ENCODE data around the gene ATP6V1B1. TPM values are rescaled to one million over a fixed set of nuclear protein-coding genes. Genes with fewer than 3 reads are reported as not detected.
A peak's percentile ranks its signal among the peaks of the same experiment; 100 is the strongest.

ATP6V1B1 gene
- total and polyA plus RNA-seq, 3 experiments from 2014 or later: not detected

GRCh38 chr2:70990216-70990615, 54.5 kb downstream of the ATP6V1B1 start:
- ChIA-PET POLR2A (no interaction called here), CTCF (interaction anchor here (1.2 kb wide), 1 partner anchor 42 kb away, joined by 4 read pairs; no protein-coding TSS in a partner anchor)
- H3K4me3 Mint-ChIP-seq: peak overlapping the region in 1 of 7 donors; percentile 81
- peaks cover 15% of the 10 kb centered on the region for H3K4me1 ChIP-seq (ENCODE audit: insufficient read depth, low read length)
- no peak overlapping the region for H3K4me3 ChIP-seq (ENCODE audit: low read length)
- no peaks in the 10 kb centered on the region for H3K9me3 Mint-ChIP-seq
- H3K36me3 ChIP-seq (ENCODE audit: insufficient read depth, low read length): peaks cover 36% of the 10 kb centered on the region
- H3K27ac ChIP-seq (ENCODE audit: low read depth, low read length): no peak overlapping the region
- H3K9me3 ChIP-seq (ENCODE audit: low read length): no peaks in the 10 kb centered on the region
- no peaks in the 10 kb centered on the region for H3K27me3 Mint-ChIP-seq
- H3K27ac Mint-ChIP-seq: peak overlapping the region in 1 of 8 donors; percentile 79
- peaks cover 35 to 40% (median 37%) of the 10 kb centered on the region in 3 donors for H3K4me1 Mint-ChIP-seq
- peaks cover 3 to 76% (median 10%) of the 10 kb centered on the region in 3 donors for H3K36me3 Mint-ChIP-seq
- H3K27me3 ChIP-seq (ENCODE audit: insufficient read depth, low read length, poor library complexity, severe bottlenecking): no peaks in the 10 kb centered on the region
- no peak for DNase-seq

- Histone ChIP-seq H3K4me3 (ENCODE audit: low read length) (no peak overlapping the region), H3K4me1 (ENCODE audit: insufficient read depth, low read length) (peaks cover 21% of the 10 kb centered on the region), H3K27me3 (ENCODE audit: insufficient read depth, low read length, poor library complexity, severe bottlenecking) (no peaks in the 10 kb centered on the region), H3K9me3 (ENCODE audit: low read length) (no peaks in the 10 kb centered on the region), H3K36me3 (ENCODE audit: insufficient read depth, low read length) (peaks cover 31% of the 10 kb centered on the region), H3K27ac (ENCODE audit: low read depth, low read length) (no peak overlapping the region)
- POLR2A ChIA-PET: no interaction called here
- H3K4me1 Mint-ChIP-seq: peaks cover 36 to 42% (median 41%) of the 10 kb centered on the region in 3 donors
- DNase-seq: no peak
- H3K27ac Mint-ChIP-seq: peak overlapping the region in 2 of 8 donors; percentile 75 to 79
- H3K4me3 Mint-ChIP-seq: peak overlapping the region in 2 of 7 donors; percentile 38 to 81
- H3K9me3 Mint-ChIP-seq: no peaks in the 10 kb centered on the region
- no peaks in the 10 kb centered on the region for H3K27me3 Mint-ChIP-seq
- CTCF ChIA-PET: interaction anchor here (0.7 kb wide), 1 partner anchor 10 kb away, joined by 3 read pairs; no protein-coding TSS in a partner anchor
- H3K36me3 Mint-ChIP-seq: peaks cover 3 to 74% (median 7%) of the 10 kb centered on the region in 3 donors
These were observed 55.4 kb downstream of the ATP6V1B1 start for GRCh38 chr2:70991142-70991541.

DNA sequence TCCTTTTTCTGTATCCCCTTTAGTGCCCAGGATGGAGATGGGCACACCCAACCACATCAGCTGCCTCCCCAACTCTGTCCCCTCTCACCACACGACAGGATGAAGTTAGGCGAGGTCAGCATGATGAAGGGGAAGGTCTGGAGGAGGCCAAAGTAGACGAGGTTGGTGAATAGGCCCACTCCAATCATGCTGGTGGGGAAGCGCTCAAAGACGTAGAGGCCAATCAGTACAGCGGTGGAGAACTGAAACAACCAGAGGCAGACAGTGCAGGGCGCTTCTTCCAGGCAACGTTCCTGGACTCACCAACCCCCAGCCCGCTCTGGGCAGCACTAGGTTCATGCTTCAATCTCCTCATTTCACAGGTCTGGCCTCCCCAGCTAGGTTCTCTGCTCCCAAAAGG, 56.0 kb downstream of the ATP6V1B1 start:
- CTCF ChIA-PET: no interaction called here
- H3K36me3 Mint-ChIP-seq: peaks cover 3 to 68% (median 3%) of the 10 kb centered on the region in 3 donors
- Histone ChIP-seq H3K9me3 (ENCODE audit: low read length) (no peaks in the 10 kb centered on the region), H3K27ac (ENCODE audit: low read depth, low read length) (no peak overlapping the region), H3K4me3 (ENCODE audit: low read length) (no peak overlapping the region), H3K36me3 (ENCODE audit: insufficient read depth, low read length) (peaks cover 29% of the 10 kb centered on the region), H3K27me3 (ENCODE audit: insufficient read depth, low read length, poor library complexity, severe bottlenecking) (no peaks in the 10 kb centered on the region), H3K4me1 (ENCODE audit: insufficient read depth, low read length) (peaks cover 21% of the 10 kb centered on the region)
- POLR2A ChIA-PET: no interaction called here
- DNase-seq: no peak
- peak overlapping the region in 3 of 7 donors; percentile 10 to 65 (median 34) for H3K4me3 Mint-ChIP-seq
- no peaks in the 10 kb centered on the region for H3K27me3 Mint-ChIP-seq
- H3K4me1 Mint-ChIP-seq: peaks cover 30 to 38% (median 36%) of the 10 kb centered on the region in 3 donors
- no peaks in the 10 kb centered on the region for H3K9me3 Mint-ChIP-seq
- H3K27ac Mint-ChIP-seq: peak overlapping the region in 3 of 8 donors; percentile 29 to 68 (median 51)

DNA sequence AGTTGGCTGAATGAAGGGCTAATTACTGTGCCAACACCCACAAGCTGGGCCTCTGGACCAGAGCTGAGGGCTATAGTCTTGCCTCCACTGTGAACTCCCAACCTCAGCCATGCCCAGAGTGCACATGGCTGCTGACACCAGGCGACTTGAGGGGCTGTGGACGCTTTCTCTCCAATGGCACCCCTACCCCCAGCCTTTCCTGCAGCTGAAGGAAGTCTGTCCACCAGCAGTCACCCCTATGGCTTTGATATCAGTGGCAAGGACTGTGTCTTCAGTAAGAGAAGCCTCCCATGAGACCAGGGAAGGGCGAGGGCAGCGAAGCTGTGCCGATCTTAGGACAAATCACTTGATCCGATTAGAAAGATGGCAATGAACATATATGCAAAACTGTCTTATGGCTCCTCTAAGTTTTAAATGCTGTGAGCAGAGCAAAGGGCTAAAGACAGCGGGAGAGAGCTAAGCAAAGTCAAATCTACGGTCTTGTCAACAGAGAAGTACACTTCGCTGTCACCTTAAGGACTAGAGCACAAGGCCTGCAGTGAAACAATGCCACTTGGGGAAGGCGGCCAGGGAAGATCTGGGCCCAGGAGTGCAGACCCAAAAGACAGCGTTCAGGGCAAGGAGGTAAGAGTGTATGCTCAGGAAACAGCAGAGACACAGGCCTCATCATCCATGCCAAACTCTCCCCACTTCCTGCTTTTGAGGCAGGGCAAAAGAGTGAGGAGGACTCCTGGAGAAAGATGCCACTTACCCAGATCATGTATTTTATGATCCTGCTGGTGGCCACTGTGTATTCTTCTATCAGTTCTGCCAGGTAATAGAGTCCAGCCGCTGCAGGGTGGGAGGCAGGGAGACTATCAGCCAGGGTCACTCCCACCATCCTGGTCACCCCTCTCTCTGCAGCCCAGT, 57.5 kb downstream of the ATP6V1B1 start:
- H3K27ac ChIP-seq (ENCODE audit: low read depth, low read length): peak overlapping the region; percentile 71
- ChIA-PET CTCF (interaction anchor here (1.5 to 1.6 kb wide), 2 partner anchors 8 to 10 kb away, joined by 3 to 8 read pairs; no protein-coding TSS in a partner anchor), POLR2A (no interaction called here)
- peak overlapping the region; percentile 87 to 98 (median 96) for H3K4me3 Mint-ChIP-seq
- DNase-seq: no peak
- H3K4me3 ChIP-seq (ENCODE audit: low read length): peak overlapping the region; percentile 52
- no peaks in the 10 kb centered on the region for H3K9me3 Mint-ChIP-seq
- peaks cover 29% of the 10 kb centered on the region for H3K36me3 ChIP-seq (ENCODE audit: insufficient read depth, low read length)
- H3K27ac Mint-ChIP-seq: peak overlapping the region; percentile 85 to 98 (median 95)
- peaks cover 21% of the 10 kb centered on the region for H3K4me1 ChIP-seq (ENCODE audit: insufficient read depth, low read length)
- no peaks in the 10 kb centered on the region for H3K27me3 Mint-ChIP-seq
- H3K9me3 ChIP-seq (ENCODE audit: low read length): no peaks in the 10 kb centered on the region
- peaks cover 0 to 53% (median 3%) of the 10 kb centered on the region in 3 donors for H3K36me3 Mint-ChIP-seq
- H3K4me1 Mint-ChIP-seq: peaks cover 29 to 38% (median 36%) of the 10 kb centered on the region in 3 donors
- no peaks in the 10 kb centered on the region for H3K27me3 ChIP-seq (ENCODE audit: insufficient read depth, low read length, poor library complexity, severe bottlenecking)

- H3K4me1 ChIP-seq (ENCODE audit: insufficient read depth, low read length): peaks cover 21% of the 10 kb centered on the region
- peak overlapping the region; percentile 71 for H3K27ac ChIP-seq (ENCODE audit: low read depth, low read length)
- H3K27ac Mint-ChIP-seq: peak overlapping the region; percentile 85 to 98 (median 95)
- POLR2A ChIA-PET: no interaction called here
- H3K4me1 Mint-ChIP-seq: peaks cover 27 to 38% (median 31%) of the 10 kb centered on the region in 3 donors
- no peaks in the 10 kb centered on the region for H3K9me3 Mint-ChIP-seq
- no peaks in the 10 kb centered on the region for H3K9me3 ChIP-seq (ENCODE audit: low read length)
- H3K36me3 ChIP-seq (ENCODE audit: insufficient read depth, low read length): peaks cover 20% of the 10 kb centered on the region
- CTCF ChIA-PET: interaction anchor here (1.6 kb wide), 1 partner anchor 11 kb away, joined by 3 read pairs; no protein-coding TSS in a partner anchor
- no peaks in the 10 kb centered on the region for H3K27me3 Mint-ChIP-seq
- DNase-seq: peak in 2 of 5 donors; percentile 19 to 27
- peak overlapping the region; percentile 87 to 98 (median 96) for H3K4me3 Mint-ChIP-seq
- H3K4me3 ChIP-seq (ENCODE audit: low read length): peak overlapping the region; percentile 52
- H3K36me3 Mint-ChIP-seq: peaks cover 0 to 44% (median 0%) of the 10 kb centered on the region in 3 donors
- no peaks in the 10 kb centered on the region for H3K27me3 ChIP-seq (ENCODE audit: insufficient read depth, low read length, poor library complexity, severe bottlenecking)
These were observed 58.5 kb downstream of the ATP6V1B1 start for GRCh38 chr2:70994009-70994698.

GRCh38 chr2:70994699-70995425, 59.2 kb downstream of the ATP6V1B1 start, which contains the start of gene TEX261:
Gene TEX261, minus strand, starts transcription at chr2:70994873. Its CDS starts 116 bp downstream, at chr2:70994757.
- DNase-seq: peak; percentile 85 to 91 (median 89)
- ChIA-PET CTCF (interaction anchor here (1.6 kb wide), 1 partner anchor 12 kb away, joined by 3 read pairs; no protein-coding TSS in a partner anchor), POLR2A (no interaction called here)
- Histone ChIP-seq H3K27me3 (ENCODE audit: insufficient read depth, low read length, poor library complexity, severe bottlenecking) (no peaks in the 10 kb centered on the region), H3K27ac (ENCODE audit: low read depth, low read length) (peak within 1 kb of the TSS; percentile 71), H3K36me3 (ENCODE audit: insufficient read depth, low read length) (peaks cover 16% of the 10 kb centered on the region), H3K9me3 (ENCODE audit: low read length) (no peaks in the 10 kb centered on the region), H3K4me1 (ENCODE audit: insufficient read depth, low read length) (peaks cover 21% of the 10 kb centered on the region), H3K4me3 (ENCODE audit: low read length) (peak within 1 kb of the TSS; percentile 98)
- Mint-ChIP-seq H3K27me3 (no peaks in the 10 kb centered on the region), H3K4me3 (peak within 1 kb of the TSS; percentile 93 to 99 (median 96)), H3K9me3 (no peaks in the 10 kb centered on the region), H3K27ac (peak within 1 kb of the TSS; percentile 85 to 98 (median 95)), H3K4me1 (peaks cover 27 to 38% (median 31%) of the 10 kb centered on the region in 3 donors), H3K36me3 (peaks cover 0 to 36% (median 0%) of the 10 kb centered on the region in 3 donors)

DNA sequence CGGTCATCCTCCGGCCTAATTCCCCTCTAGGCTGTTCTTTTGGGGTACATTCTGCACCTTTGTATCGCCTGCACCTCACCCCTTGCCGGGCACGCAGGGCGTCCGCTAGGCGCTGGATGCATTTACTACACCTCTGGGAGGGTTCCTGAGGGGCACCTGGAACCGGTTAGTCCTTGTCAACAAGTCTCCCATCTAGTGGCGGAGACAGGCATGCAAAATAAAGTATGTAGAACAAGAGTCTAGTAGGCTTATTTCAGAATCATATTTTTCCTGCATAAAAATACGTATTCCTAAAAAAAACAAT, 59.7 kb downstream of the ATP6V1B1 start:
- H3K9me3 ChIP-seq (ENCODE audit: low read length): no peaks in the 10 kb centered on the region
- peaks cover 11% of the 10 kb centered on the region for H3K36me3 ChIP-seq (ENCODE audit: insufficient read depth, low read length)
- ChIA-PET CTCF (no interaction called here), POLR2A (no interaction called here)
- no peaks in the 10 kb centered on the region for H3K27me3 ChIP-seq (ENCODE audit: insufficient read depth, low read length, poor library complexity, severe bottlenecking)
- H3K4me3 ChIP-seq (ENCODE audit: low read length): peak overlapping the region; percentile 98
- peak overlapping the region; percentile 68 for H3K27ac ChIP-seq (ENCODE audit: low read depth, low read length)
- Mint-ChIP-seq H3K27ac (peak overlapping the region; percentile 70 to 95 (median 86)), H3K9me3 (no peaks in the 10 kb centered on the region), H3K27me3 (no peaks in the 10 kb centered on the region), H3K36me3 (peaks cover 0 to 31% (median 0%) of the 10 kb centered on the region in 3 donors), H3K4me3 (peak overlapping the region; percentile 93 to 99 (median 95)), H3K4me1 (peaks cover 27 to 39% (median 31%) of the 10 kb centered on the region in 3 donors)
- peaks cover 21% of the 10 kb centered on the region for H3K4me1 ChIP-seq (ENCODE audit: insufficient read depth, low read length)
- DNase-seq: peak; percentile 39 to 74 (median 50)
